ENCODE results near the gene LDB2. TPM values are rescaled to one million over a fixed set of nuclear protein-coding genes. Genes with fewer than 3 reads are reported as not detected.

The LDB2 gene
- total RNA-seq, 1 donor = under 0.01 TPM

- DNase-seq (ENCODE audit: low read depth in 2 of 3, low spot score in 2 of 3) = no peak
These were observed 205.4 kb downstream of the LDB2 start for GRCh38 chr4:16692961-16693506.

DNA sequence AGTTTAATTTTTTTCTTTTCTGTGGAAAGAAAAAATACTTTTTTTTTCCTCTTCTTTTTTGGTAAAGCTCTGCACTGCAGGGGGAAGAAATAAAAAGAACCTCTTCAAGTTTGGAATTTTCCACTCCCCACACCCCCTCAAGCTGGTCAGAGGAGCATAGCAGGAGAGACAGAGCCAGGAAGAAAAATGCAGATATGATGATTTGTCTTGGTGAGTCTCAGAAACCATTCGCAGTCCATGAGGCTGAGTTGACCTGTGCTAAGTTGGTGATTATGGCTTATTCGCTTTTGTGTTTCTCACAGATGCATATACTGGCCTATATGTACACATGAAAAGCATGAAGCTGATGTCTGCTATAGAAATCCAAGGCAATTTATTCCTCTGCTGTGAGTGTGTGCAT lies 205.9 kb downstream of the LDB2 start:
- no peak for DNase-seq (ENCODE audit: low read depth in 2 of 3, low spot score in 2 of 3)

GRCh38 chr4:16692046-16692445 lies 206.4 kb downstream of the LDB2 start:
- DNase-seq (ENCODE audit: low read depth in 2 of 3, low spot score in 2 of 3) = no peak

DNA sequence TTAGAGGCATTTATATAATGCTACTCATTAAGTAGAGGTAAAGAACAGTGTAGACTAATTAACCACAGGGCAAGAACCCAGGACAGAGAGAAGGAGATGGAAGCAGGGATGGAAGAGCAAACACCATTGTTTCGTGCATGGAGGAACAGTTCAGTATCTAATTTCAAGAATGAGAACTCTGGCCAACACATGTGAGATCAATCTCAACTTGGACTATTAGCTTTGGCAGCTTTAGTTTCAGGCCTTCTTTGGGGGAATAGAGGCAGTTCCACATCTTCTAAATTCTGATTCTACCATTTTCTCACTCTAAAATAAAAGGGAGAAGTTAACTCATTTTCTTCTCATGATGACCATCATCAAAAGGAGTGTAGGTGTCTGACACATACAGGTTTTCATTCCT lies 207.0 kb downstream of the LDB2 start:
- DNase-seq (ENCODE audit: low read depth in 2 of 3, low spot score in 2 of 3) = no peak

- DNase-seq (ENCODE audit: low read depth in 2 of 3, low spot score in 2 of 3) = no peak
These were observed 210.6 kb downstream of the LDB2 start for GRCh38 chr4:16687845-16688244.

DNA sequence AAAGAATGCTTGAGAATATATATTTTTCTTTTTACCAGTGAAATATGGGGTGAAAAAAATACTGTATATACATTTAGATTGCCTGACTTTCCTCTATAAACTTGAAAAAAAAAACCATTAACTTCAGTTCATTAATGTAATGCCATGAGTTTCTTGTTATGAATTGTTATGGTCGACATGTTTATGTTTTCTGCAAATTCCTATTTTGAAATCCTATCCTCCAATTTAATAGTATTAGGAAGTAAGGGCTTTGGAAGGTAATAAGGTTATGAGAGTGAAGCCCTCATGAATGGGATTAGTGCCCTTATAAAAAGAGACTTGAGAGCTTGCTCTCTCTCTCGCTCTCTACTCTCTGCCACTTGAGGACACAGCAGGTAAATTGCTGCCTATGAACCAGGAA lies 211.4 kb downstream of the LDB2 start:
- no peak for DNase-seq (ENCODE audit: low read depth in 2 of 3, low spot score in 2 of 3)

DNA sequence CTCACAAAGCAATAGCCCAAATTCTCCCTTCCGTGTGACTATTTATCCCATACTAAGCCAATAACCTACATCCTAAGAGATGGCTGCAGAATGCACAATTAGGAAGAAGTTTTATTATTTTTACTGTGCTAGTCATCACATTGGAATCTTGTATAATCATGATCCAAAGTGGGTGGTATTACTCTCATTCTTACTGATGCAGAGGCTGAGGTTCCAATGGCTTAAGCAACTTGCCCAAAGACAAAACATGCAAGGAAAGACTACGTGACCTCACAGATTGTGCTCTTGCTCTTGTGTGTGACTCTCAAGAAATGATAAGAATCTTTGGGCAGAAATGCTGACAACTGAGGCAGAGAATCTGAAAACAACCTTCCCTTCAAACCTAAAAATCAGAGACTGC lies 212.2 kb downstream of the LDB2 start:
- no peak for DNase-seq (ENCODE audit: low read depth in 2 of 3, low spot score in 2 of 3)

- DNase-seq (ENCODE audit: low read depth in 2 of 3, low spot score in 2 of 3) = no peak
These were observed 212.9 kb downstream of the LDB2 start for GRCh38 chr4:16685536-16685935.

GRCh38 chr4:16684935-16685334 lies 213.5 kb downstream of the LDB2 start:
- no peak for DNase-seq (ENCODE audit: low read depth in 2 of 3, low spot score in 2 of 3)

GRCh38 chr4:16684097-16684496 lies 214.3 kb downstream of the LDB2 start:
- no peak for DNase-seq (ENCODE audit: low read depth in 2 of 3, low spot score in 2 of 3)

GRCh38 chr4:16682975-16683374 lies 215.5 kb downstream of the LDB2 start:
- DNase-seq (ENCODE audit: low read depth in 2 of 3, low spot score in 2 of 3) = no peak

DNA sequence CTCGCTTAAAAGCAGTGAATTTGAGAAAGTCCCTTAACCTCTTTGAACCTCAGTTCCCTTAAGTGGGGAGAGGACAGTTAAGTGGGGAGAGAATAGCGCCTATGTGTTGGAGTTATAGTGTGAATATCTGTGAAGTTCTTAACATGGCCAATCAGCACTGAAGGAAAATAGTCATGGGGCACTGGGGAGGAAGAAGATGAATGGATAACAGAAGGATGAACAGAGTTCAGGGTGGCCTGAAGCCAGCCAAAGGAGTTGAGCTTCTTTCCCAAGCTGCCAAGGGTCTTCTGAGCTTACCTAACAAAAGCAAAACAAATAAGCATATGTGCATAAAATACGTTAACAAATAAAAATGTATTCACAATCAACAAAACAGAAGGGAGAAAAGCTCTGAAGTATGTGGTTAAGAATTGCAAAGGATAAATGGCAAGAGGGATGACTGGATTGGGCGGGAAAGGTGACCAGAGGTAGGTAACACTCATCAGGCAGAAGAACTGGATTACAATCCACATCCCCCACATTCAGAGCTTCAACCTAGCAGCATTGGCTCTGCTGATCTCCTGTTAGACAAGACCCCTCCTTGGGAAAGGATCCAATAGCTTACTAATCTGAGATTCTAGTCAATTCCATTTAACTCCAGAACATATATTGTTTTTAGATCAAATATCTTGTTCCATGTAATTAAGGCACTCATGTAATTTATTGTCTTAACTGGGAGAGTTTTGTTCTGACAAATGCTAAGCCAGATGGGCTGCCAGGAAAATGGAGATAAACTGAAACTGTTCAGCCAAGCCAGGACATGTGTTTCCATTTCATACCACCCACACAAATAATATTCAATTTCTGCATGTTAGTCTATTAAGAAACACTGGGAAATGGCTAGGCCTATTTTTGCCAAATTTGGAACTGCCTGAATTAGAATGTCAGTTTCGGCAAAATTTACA lies 221.2 kb downstream of the LDB2 start:
- DNase-seq (ENCODE audit: low read depth in 2 of 3, low spot score in 2 of 3) = no peak

DNA sequence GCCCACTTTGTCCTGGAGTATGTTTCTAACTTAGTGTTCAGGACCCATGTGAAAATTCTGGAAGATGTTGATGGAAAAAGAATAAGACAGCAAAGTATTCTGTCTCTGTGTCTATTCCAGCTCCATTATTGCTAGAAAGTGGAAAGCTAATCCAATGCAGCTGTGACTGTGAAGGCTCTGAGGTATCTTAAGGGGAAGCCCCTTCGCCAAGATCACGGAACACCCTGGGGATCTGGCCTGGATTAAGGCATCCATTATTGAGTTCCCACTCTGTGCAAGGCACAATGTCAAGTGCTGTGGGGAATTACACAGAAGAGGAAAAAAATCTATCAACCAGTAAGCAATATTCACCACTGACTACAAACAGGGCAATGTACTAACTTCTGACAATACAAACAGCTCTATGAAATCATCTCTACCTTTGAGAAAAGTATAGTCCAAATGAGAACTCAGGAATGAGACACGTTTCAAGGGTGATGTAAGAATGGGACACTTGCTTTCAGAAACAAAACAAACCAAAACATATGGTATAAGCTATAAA lies 222.1 kb downstream of the LDB2 start:
- DNase-seq (ENCODE audit: low read depth in 2 of 3, low spot score in 2 of 3) = no peak

DNA sequence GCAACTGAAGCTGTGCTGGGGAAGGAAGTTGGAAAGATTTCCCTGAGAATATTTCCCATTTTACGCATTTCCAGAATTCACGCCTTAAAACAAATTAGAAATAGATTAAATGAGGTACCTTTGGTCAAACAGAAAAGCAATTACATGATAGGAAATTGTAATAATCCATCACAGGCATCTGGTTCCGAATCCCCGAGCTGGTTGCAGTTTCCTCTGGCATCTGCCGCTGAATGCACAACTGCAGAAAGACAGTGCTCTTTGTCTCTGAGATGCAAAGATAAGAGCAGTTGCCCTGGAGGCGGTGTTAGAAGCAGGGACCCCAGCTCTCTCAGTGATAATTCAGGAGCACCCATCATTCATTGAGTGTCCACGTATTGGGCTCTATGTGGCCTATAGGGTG lies 224.4 kb downstream of the LDB2 start:
- no peak for DNase-seq (ENCODE audit: low read depth in 2 of 3, low spot score in 2 of 3)

- no peak for DNase-seq (ENCODE audit: low read depth in 2 of 3, low spot score in 2 of 3)
These were observed 226.0 kb downstream of the LDB2 start for GRCh38 chr4:16672421-16672820.

- DNase-seq (ENCODE audit: low read depth in 2 of 3, low spot score in 2 of 3) = no peak
These were observed 226.7 kb downstream of the LDB2 start for GRCh38 chr4:16671741-16672140.

- DNase-seq (ENCODE audit: low read depth in 2 of 3, low spot score in 2 of 3) = no peak
These were observed 227.7 kb downstream of the LDB2 start for GRCh38 chr4:16670727-16671126.

DNA sequence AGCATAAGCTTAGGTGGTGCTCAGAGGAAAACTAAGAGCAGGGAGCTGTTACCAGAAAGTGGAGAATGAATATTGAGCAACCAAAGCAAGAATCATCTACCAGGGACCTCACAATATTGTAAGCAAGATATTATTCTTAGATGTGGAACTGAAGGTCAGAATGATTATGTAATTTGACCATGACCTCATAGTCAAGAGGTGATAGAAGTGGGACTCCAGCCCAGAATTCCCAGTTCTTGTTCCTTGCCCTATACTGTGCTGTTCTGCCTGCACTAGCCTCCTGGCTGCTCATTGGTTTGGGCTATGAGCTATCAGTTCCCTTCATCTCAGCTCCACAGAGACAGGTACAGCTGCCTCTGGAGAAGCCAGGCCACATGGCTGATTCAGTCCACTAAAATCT lies 229.4 kb downstream of the LDB2 start:
- no peak for DNase-seq (ENCODE audit: low read depth in 2 of 3, low spot score in 2 of 3)

GRCh38 chr4:16668488-16668887 lies 230.0 kb downstream of the LDB2 start:
- no peak for DNase-seq (ENCODE audit: low read depth in 2 of 3, low spot score in 2 of 3)

DNA sequence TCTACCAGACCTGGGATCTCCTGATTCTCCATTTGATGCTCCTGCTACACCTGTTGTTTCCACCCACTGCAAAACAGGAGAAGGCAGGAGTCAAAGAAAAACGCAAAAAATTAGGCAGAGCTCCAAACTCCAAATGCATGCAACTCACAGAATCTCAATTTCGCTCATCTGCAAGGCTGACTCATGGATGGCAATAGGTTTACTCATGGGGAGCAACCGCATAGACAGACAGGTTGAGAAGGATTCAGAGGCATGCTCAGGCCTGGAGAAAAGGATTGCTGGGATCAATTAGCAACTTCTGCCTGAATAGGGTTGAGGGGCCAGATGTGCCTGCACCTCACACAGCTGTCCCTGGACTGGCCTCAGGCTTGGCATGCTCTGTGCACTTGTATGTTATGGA lies 231.0 kb downstream of the LDB2 start:
- DNase-seq (ENCODE audit: low read depth in 2 of 3, low spot score in 2 of 3) = no peak

- no peak for DNase-seq (ENCODE audit: low read depth in 2 of 3, low spot score in 2 of 3)
These were observed 232.4 kb downstream of the LDB2 start for GRCh38 chr4:16665942-16666551.

- no peak for DNase-seq (ENCODE audit: low read depth in 2 of 3, low spot score in 2 of 3)
These were observed 234.7 kb downstream of the LDB2 start for GRCh38 chr4:16663732-16664131.
